Measurements from ENCODE around the gene CNTN5. TPM values are rescaled to one million over a fixed set of nuclear protein-coding genes. Genes with fewer than 3 reads are reported as not detected.

CNTN5 gene
- total RNA-seq, 4 donors from 2014 or later: 0.16 TPM; not detected in 3

DNA sequence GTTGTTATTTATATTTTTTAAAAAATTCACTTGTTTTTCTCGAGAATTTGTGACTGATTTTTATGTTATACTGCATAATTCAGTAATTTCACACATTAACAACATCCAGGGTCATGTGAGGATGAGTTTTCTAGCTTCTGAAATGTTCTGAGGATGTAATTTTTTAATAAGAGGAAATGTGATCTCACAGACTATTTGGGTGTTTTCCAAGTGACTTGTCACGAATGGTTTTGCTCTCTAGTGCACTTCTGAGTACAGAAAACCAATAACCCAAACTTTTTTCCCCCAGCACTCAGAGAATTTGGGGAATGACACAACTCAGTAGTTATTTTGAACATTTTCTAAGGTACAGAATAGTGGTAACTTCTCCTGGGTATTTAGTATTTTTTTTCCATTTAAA is 845.2 kb downstream of the CNTN5 start:
- DNase-seq: no peak
- Histone ChIP-seq H3K4me1 (no peaks in the 10 kb centered on the region), H3K36me3 (no peaks in the 10 kb centered on the region), H3K27me3 (no peaks in the 10 kb centered on the region), H3K4me3 (no peak overlapping the region), H3K9me3 (no peaks in the 10 kb centered on the region), H3K27ac (no peak overlapping the region)
- in situ Hi-C loops (cut with MboI; ENCODE audit: low sequenced_read_pairs in 4 of 4) (no loop called here), intact Hi-C loops (cut with DNase I; ENCODE audit: low total_unique reads) (no loop called here)
- no peak for ATAC-seq
- no peak for TF ChIP-seq POLR2A (IDR thresholded peaks at IDR 0.05)
- TF ChIP-seq, protein P1, sequence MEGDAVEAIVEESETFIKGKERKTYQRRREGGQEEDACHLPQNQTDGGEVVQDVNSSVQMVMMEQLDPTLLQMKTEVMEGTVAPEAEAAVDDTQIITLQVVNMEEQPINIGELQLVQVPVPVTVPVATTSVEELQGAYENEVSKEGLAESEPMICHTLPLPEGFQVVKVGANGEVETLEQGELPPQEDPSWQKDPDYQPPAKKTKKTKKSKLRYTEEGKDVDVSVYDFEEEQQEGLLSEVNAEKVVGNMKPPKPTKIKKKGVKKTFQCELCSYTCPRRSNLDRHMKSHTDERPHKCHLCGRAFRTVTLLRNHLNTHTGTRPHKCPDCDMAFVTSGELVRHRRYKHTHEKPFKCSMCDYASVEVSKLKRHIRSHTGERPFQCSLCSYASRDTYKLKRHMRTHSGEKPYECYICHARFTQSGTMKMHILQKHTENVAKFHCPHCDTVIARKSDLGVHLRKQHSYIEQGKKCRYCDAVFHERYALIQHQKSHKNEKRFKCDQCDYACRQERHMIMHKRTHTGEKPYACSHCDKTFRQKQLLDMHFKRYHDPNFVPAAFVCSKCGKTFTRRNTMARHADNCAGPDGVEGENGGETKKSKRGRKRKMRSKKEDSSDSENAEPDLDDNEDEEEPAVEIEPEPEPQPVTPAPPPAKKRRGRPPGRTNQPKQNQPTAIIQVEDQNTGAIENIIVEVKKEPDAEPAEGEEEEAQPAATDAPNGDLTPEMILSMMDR (IDR thresholded peaks at IDR 0.05 in 4 of 5, conservative IDR thresholded peaks at IDR 0.05 in 1 of 5): no peak

DNA sequence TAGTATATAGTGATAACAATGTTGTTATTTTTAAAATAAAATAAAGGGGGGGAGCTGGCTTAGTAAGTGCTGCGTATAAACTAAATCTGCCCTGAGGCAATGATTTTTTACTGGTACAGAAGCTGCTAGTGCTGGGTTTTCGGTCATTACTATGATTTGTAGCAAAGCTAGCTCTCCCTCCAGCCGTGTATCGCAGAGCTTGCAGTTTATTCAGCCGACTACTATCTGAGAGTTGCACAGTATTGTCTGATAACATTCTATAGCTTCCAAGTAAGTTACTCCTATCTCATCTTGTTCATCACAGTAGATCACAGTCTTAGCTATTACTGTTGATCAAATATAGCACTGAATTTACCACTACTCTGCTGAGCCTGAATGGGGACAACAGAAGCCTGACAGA is 860.9 kb downstream of the CNTN5 start:
- Histone ChIP-seq H3K27me3 (no peaks in the 10 kb centered on the region), H3K27ac (no peak overlapping the region), H3K36me3 (no peaks in the 10 kb centered on the region), H3K9me3 (no peaks in the 10 kb centered on the region), H3K4me3 (no peak overlapping the region), H3K4me1 (no peaks in the 10 kb centered on the region)
- ATAC-seq (no peak), DNase-seq (no peak)
- intact Hi-C loops (cut with DNase I; ENCODE audit: low total_unique reads): no loop called here
- in situ Hi-C loops (cut with MboI; ENCODE audit: low sequenced_read_pairs in 4 of 4): no loop called here
- TF ChIP-seq, protein P1 (IDR thresholded peaks at IDR 0.05 in 4 of 5, conservative IDR thresholded peaks at IDR 0.05 in 1 of 5): no peak
- TF ChIP-seq POLR2A (IDR thresholded peaks at IDR 0.05): no peak

DNA sequence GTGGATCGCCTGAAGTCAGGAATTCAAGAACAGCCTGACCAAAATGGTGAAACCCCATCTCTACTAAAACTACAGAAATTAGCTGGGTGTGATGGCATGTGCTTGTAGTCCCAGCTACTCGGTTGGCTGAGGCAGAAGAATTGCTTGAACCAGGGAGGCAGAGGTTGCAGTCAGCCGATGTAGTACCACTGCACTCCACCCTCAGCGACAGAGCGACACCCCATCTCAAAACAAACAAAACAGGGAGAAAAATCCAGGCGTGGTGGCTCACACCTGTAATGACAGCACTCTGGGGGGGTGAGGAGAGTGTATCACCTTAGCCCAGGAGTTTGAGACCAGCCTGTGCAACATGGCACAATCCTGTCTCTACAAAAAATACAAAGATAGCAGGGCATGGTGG is 864.0 kb downstream of the CNTN5 start:
- ATAC-seq (no peak), DNase-seq (no peak)
- Histone ChIP-seq H3K9me3 (no peaks in the 10 kb centered on the region), H3K27ac (no peak overlapping the region), H3K27me3 (no peaks in the 10 kb centered on the region), H3K4me1 (no peaks in the 10 kb centered on the region), H3K36me3 (no peaks in the 10 kb centered on the region), H3K4me3 (no peak overlapping the region)
- in situ Hi-C loops (cut with MboI; ENCODE audit: low sequenced_read_pairs in 4 of 4) (no loop called here), intact Hi-C loops (cut with DNase I; ENCODE audit: low total_unique reads) (no loop called here)
- TF ChIP-seq POLR2A (IDR thresholded peaks at IDR 0.05): no peak
- TF ChIP-seq, protein P1 (IDR thresholded peaks at IDR 0.05 in 4 of 5, conservative IDR thresholded peaks at IDR 0.05 in 1 of 5): no peak

DNA sequence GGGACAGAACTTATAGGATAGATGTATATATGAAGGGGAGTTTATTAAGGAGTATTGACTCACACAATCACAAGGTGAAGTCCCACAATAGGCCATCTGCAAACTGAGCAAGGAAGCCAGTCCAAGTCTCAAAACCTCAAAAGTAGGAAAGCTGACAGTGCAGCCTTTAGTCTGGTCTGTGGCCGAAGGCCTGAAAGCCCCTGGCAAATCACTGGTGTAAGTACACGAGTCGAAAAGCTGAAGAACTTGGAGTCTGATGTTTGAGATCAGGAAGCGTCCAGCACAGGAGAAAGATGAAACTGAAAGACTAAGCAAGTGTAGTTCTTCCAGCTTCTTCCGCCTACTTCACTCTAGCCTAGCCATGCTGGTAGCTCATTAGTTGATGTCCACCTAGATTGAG is 866.7 kb downstream of the CNTN5 start:
- H3K27ac ChIP-seq: no peak overlapping the region
- no peak for ATAC-seq
- H3K9me3 ChIP-seq: no peaks in the 10 kb centered on the region
- TF ChIP-seq, protein P1 (IDR thresholded peaks at IDR 0.05 in 4 of 5, conservative IDR thresholded peaks at IDR 0.05 in 1 of 5): no peak
- no peak for TF ChIP-seq POLR2A (IDR thresholded peaks at IDR 0.05)
- no peaks in the 10 kb centered on the region for H3K27me3 ChIP-seq
- no peak for DNase-seq
- intact Hi-C loops (cut with DNase I; ENCODE audit: low total_unique reads): no loop called here
- in situ Hi-C loops (cut with MboI; ENCODE audit: low sequenced_read_pairs in 4 of 4): no loop called here
- no peaks in the 10 kb centered on the region for H3K36me3 ChIP-seq
- H3K4me1 ChIP-seq: no peaks in the 10 kb centered on the region
- no peak overlapping the region for H3K4me3 ChIP-seq

DNA sequence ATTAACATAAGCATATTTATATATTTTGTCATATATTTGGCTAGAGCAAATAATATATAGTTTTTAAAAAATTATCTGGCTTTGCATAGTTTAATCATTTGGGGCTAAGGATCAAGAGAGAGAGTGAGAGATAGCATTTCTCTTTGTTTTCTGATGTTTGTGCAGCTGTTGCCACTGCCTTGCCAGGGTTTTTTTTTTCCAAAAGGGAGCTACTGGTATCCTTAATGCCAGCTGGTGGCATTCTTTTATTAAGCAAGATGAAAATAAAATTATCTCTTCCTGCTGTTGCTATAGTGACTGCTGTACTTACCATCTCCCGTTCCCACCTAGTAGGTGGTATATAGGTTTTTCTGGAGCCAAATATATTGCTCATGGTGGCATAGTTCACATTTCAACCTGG is 873.1 kb downstream of the CNTN5 start:
- Histone ChIP-seq H3K27ac (no peak overlapping the region), H3K27me3 (no peaks in the 10 kb centered on the region), H3K4me1 (no peaks in the 10 kb centered on the region), H3K9me3 (no peaks in the 10 kb centered on the region), H3K36me3 (no peaks in the 10 kb centered on the region), H3K4me3 (no peak overlapping the region)
- no peak for TF ChIP-seq POLR2A (IDR thresholded peaks at IDR 0.05)
- TF ChIP-seq, protein P1 (IDR thresholded peaks at IDR 0.05 in 4 of 5, conservative IDR thresholded peaks at IDR 0.05 in 1 of 5): no peak
- in situ Hi-C loops (cut with MboI; ENCODE audit: low sequenced_read_pairs in 4 of 4): no loop called here
- intact Hi-C loops (cut with DNase I; ENCODE audit: low total_unique reads): no loop called here
- ATAC-seq: no peak
- DNase-seq: no peak

All from gastrocnemius medialis (tissue), 4 donors.